Upper lobe of left lung (tissue), 4 donors: ENCODE measurements around the gene CCDC69.
A peak's percentile ranks its signal among the peaks of the same experiment; 100 is the strongest.

Source experiments
- EP300 ChIP-seq, 4 donors: sonication (generic); formaldehyde crosslinking; IDR thresholded peaks; one replicate each; pipeline ENCODE4 v1.5.1; 2017; ENCODE audit warnings: antibody characterized with exemption in 4 of 4, control low read depth in 2 of 4
- POLR2A ChIP-seq, 4 donors: fragments of 450-650 bp; IDR thresholded peaks; one replicate each; pipeline ENCODE4 v1.5.1; 2016 to 2017; ENCODE audit warnings: antibody characterized with exemption in 4 of 4, mild to moderate bottlenecking in 2 of 4
- TF ChIP-seq, protein P1 (sequence below), 6 experiments: fragments of 450-650 bp in 4 of 6; fragments of 200-600 bp in 2 of 6; sonication (generic) in 2 of 6; IDR thresholded peaks; one replicate each; pipeline ENCODE4 v1.5.1; 2016 to 2019; ENCODE audit warnings: antibody characterized with exemption in 6 of 6

DNA sequence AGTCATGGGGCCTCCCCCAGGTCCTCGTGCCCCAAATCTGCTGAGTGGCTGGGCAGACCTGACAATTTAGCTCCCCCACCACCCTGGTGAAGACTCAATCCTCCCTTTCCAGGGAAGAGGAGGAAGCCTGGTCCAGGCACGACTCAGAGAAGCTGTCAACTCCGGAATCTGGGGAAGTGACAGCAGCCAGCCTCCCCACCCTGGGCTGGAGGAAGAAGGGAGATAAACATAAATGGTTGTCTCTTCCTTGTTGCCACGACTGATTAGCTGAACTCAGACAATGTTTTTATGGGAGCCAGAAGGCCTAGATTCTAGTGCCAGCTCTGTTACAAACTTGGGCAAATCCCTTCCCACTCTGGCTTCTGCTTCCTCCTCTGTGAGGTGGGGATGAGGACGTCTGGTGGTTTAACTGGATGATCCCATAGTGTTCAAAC, 15.4 kb downstream of the CCDC69 start:
- TF ChIP-seq, protein P1, sequence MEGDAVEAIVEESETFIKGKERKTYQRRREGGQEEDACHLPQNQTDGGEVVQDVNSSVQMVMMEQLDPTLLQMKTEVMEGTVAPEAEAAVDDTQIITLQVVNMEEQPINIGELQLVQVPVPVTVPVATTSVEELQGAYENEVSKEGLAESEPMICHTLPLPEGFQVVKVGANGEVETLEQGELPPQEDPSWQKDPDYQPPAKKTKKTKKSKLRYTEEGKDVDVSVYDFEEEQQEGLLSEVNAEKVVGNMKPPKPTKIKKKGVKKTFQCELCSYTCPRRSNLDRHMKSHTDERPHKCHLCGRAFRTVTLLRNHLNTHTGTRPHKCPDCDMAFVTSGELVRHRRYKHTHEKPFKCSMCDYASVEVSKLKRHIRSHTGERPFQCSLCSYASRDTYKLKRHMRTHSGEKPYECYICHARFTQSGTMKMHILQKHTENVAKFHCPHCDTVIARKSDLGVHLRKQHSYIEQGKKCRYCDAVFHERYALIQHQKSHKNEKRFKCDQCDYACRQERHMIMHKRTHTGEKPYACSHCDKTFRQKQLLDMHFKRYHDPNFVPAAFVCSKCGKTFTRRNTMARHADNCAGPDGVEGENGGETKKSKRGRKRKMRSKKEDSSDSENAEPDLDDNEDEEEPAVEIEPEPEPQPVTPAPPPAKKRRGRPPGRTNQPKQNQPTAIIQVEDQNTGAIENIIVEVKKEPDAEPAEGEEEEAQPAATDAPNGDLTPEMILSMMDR (IDR thresholded peaks at IDR 0.05): no peak
- TF ChIP-seq POLR2A (IDR thresholded peaks at IDR 0.05): no peak
- TF ChIP-seq EP300 (IDR thresholded peaks at IDR 0.05): peak in 2 of 4 donors; percentile 9 to 29
